Measurements from ENCODE around the gene PKN3. TPM values are rescaled to one million over a fixed set of nuclear protein-coding genes. Genes with fewer than 3 reads are reported as not detected.

Gene PKN3
- total RNA-seq, 1 experiment from 2014 or later = 1.1 TPM

GRCh38 chr9:128768606-128769005 lies 66.3 kb downstream of the PKN3 start:
- Mint-ChIP-seq H3K36me3 (ENCODE audit: insufficient read depth, unreplicated experiment) (peaks cover 8% of the 10 kb centered on the region), H3K4me3 (ENCODE audit: unreplicated experiment) (no peak overlapping the region), H3K9me3 (ENCODE audit: unreplicated experiment) (no peaks in the 10 kb centered on the region), H3K4me1 (ENCODE audit: insufficient read depth, unreplicated experiment) (peaks cover 11% of the 10 kb centered on the region), H3K27ac (ENCODE audit: low read depth, unreplicated experiment) (no peak overlapping the region), H3K27me3 (ENCODE audit: insufficient read depth, unreplicated experiment) (no peaks in the 10 kb centered on the region)
- ChIA-PET POLR2A (no interaction called here), CTCF (interaction anchor here (0.6 to 1.7 kb wide), 2 partner anchors 36 to 52 kb away, joined by 3 to 5 read pairs; no protein-coding TSS in a partner anchor)
- TF ChIP-seq, protein P1, sequence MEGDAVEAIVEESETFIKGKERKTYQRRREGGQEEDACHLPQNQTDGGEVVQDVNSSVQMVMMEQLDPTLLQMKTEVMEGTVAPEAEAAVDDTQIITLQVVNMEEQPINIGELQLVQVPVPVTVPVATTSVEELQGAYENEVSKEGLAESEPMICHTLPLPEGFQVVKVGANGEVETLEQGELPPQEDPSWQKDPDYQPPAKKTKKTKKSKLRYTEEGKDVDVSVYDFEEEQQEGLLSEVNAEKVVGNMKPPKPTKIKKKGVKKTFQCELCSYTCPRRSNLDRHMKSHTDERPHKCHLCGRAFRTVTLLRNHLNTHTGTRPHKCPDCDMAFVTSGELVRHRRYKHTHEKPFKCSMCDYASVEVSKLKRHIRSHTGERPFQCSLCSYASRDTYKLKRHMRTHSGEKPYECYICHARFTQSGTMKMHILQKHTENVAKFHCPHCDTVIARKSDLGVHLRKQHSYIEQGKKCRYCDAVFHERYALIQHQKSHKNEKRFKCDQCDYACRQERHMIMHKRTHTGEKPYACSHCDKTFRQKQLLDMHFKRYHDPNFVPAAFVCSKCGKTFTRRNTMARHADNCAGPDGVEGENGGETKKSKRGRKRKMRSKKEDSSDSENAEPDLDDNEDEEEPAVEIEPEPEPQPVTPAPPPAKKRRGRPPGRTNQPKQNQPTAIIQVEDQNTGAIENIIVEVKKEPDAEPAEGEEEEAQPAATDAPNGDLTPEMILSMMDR (IDR thresholded peaks at IDR 0.05; ENCODE audit: unreplicated experiment) = no peak
- intact Hi-C loops (cut with micrococcal nuclease) = no loop called here
- BruUV-seq (replicated peaks) = no TSS peak
- no peak for DNase-seq (ENCODE audit: unreplicated experiment)

Other genes with a start within 250 kb of the PKN3 start
- 34.4 and 37.3 TPM in 2 replicates for gene ODF2, start 246.5 kb upstream of the PKN3 start, total RNA-seq (2022)
- 34.1 TPM in 2 replicates for gene GLE1, start 197.8 kb upstream of the PKN3 start, total RNA-seq (2022)
- gene SPTAN1, start 149.9 kb upstream of the PKN3 start, total RNA-seq (2022) = 254 and 280 TPM in 2 replicates
- 31.7 and 43.7 TPM in 2 replicates for gene DYNC2I2, start 45.7 kb upstream of the PKN3 start, total RNA-seq (2022)
- 512 and 563 TPM in 2 replicates for gene SET, start 13.3 kb upstream of the PKN3 start, total RNA-seq (2022)
- gene ZDHHC12, start 21.6 kb downstream of the PKN3 start, total RNA-seq (2022) = 22.1 and 22.9 TPM in 2 replicates
- gene ZER1, start 69.4 kb downstream of the PKN3 start, total RNA-seq (2022) = 19.5 and 26.6 TPM in 2 replicates
- gene TBC1D13, start 84.8 kb downstream of the PKN3 start, total RNA-seq (2022) = 10.9 and 13.8 TPM in 2 replicates
- gene ENDOG, start 116.0 kb downstream of the PKN3 start, total RNA-seq (2022) = 18.2 and 22.0 TPM in 2 replicates
- gene SPOUT1, start 127.3 kb downstream of the PKN3 start, total RNA-seq (2022) = 30.1 and 32.4 TPM in 2 replicates
- 3.8 and 5.7 TPM in 2 replicates for gene KYAT1, start 179.4 kb downstream of the PKN3 start, total RNA-seq (2022)
- gene LRRC8A, start 179.6 kb downstream of the PKN3 start, total RNA-seq (2022) = 30.9 and 31.6 TPM in 2 replicates
- gene PHYHD1, start 218.5 kb downstream of the PKN3 start, total RNA-seq (2022) = 0.70 and 2.0 TPM in 2 replicates
- gene DOLK, start 245.1 kb downstream of the PKN3 start, total RNA-seq (2022) = 12.0 and 16.9 TPM in 2 replicates
- 47.3 and 54.9 TPM in 2 replicates for gene NUP188, start 245.2 kb downstream of the PKN3 start, total RNA-seq (2022)

All from MCF 10A (cell line).